Panc1 (cell line): ENCODE data around the gene ANTXR2. TPM values are rescaled to one million over a fixed set of nuclear protein-coding genes. Genes with fewer than 3 reads are reported as not detected.

Experiments
- ATAC-seq: fragments of 200-7000 bp; cut with Tn5 transposase; 2 replicates; pipeline ENCODE4 v1.9.1; 2020; ENCODE audit warnings: mild to moderate bottlenecking, moderate library complexity
- BruUV-seq: library from RNA; stranded (reverse); fragments of 400-500 nt; replicated peaks from 2 replicates; lab custom pipeline; 2021; lab: Mats Ljungman, UMichigan
- CTCF ChIA-PET: fragments of 300-600 bp; sonication (Branson Sonifier 250); formaldehyde crosslinking; loops from one replicate; lab custom pipeline; 2022; ENCODE audit warnings: antibody characterized with exemption; lab: Charles Lee
- POLR2A ChIA-PET: fragments of 300-600 bp; sonication (Branson Sonifier 250); formaldehyde crosslinking; loops from one replicate; lab custom pipeline; 2022; ENCODE audit warnings: antibody characterized with exemption; lab: Charles Lee
- DNase-seq: peaks from one replicate; pipeline ENCODE4 v3.0.0-alpha.2; 2010; ENCODE audit warnings: low read depth, low spot score
- H3K27ac ChIP-seq: 2 replicates; pipeline ENCODE4 v1.5.1; 2011; ENCODE audit warnings: mild to moderate bottlenecking, low read length, inconsistent platforms
- H3K27me3 ChIP-seq: fragments of 200-500 bp; sonication (Bioruptor generic); 2 replicates; pipeline ENCODE4 v1.6.0; 2014; ENCODE audit warnings: low read length, inconsistent platforms; ENCODE audit not compliant: control insufficient read depth, insufficient read depth
- H3K36me3 ChIP-seq: fragments of 200-500 bp; sonication (Bioruptor generic); 2 replicates; pipeline ENCODE4 v1.5.1; 2014; ENCODE audit warnings: inconsistent platforms, mild to moderate bottlenecking, low read length, moderate library complexity; ENCODE audit not compliant: control insufficient read depth, insufficient read depth
- H3K4me1 ChIP-seq: 2 replicates; pipeline ENCODE4 v1.5.1; 2011; ENCODE audit warnings: inconsistent platforms, mild to moderate bottlenecking, low read length, moderate library complexity; ENCODE audit not compliant: control insufficient read depth, insufficient read depth
- H3K4me3 ChIP-seq, 2 experiments: 2 replicates each; pipeline ENCODE4 v1.5.1; 2011 to 2012; ENCODE audit warnings: low read depth in 2 of 2, low read length in 2 of 2, mild to moderate bottlenecking in 2 of 2, inconsistent platforms in 1 of 2, moderate library complexity in 1 of 2
- H3K9me3 ChIP-seq: fragments of 200-500 bp; sonication (Bioruptor generic); 2 replicates; pipeline ENCODE4 v1.5.1; 2014; ENCODE audit warnings: low read depth, mild to moderate bottlenecking, inconsistent platforms, low read length, moderate library complexity; ENCODE audit not compliant: control insufficient read depth, insufficient read depth
- CTCF ChIP-seq: fragments of 450-650 bp; IDR thresholded peaks from 2 replicates; pipeline ENCODE4 v1.5.1; 2017; ENCODE audit warnings: mild to moderate bottlenecking
- POLR2AphosphoS5 ChIP-seq: IDR thresholded peaks from 2 replicates; pipeline ENCODE4 v1.6.1; 2012; ENCODE audit warnings: mild to moderate bottlenecking, low read depth, low read length, moderate library complexity
- REST ChIP-seq, 2 experiments: IDR thresholded peaks; 2 replicates each; pipeline ENCODE4 v1.6.1; 2011 to 2012; ENCODE audit warnings: low read depth in 2 of 2, control low read depth in 1 of 2, low read length in 1 of 2, mild to moderate bottlenecking in 1 of 2, moderate library complexity in 1 of 2; ENCODE audit not compliant: insufficient read depth in 1 of 2
- SIN3A ChIP-seq: IDR thresholded peaks from 2 replicates; pipeline ENCODE4 v1.6.1; 2012; ENCODE audit warnings: low read depth, mild to moderate bottlenecking, low read length, moderate library complexity, borderline replicate concordance; ENCODE audit not compliant: insufficient read depth
- TCF7L2 ChIP-seq: IDR thresholded peaks from 2 replicates; pipeline ENCODE4 v1.6.1; 2011; ENCODE audit warnings: mild to moderate bottlenecking, low read depth, low read length, inconsistent platforms
- in situ Hi-C: cut with HindIII; loops from 2 replicates; pipeline ENCODE4 v1.10.0; 2016; ENCODE audit warnings: low sequenced_read_pairs, low pct_unique_long_range_greater_than_20kb
- intact Hi-C: fragments of 100-400 bp; cut with micrococcal nuclease; formaldehyde crosslinking; loops from one replicate; pipeline ENCODE4 v1.10.0; 2022; ENCODE audit not compliant: unreplicated experiment
- total RNA-seq: library from RNA; stranded (reverse); gene quantifications from one replicate; pipeline ENCODE4 v1.2.1, GENCODE V29; 2021; ENCODE audit not compliant: unreplicated experiment

Gene ANTXR2
- total RNA-seq, 1 experiment from 2014 or later: 27.8 TPM

GRCh38 chr4:79864500-79865200 lies 208.4 kb downstream of the ANTXR2 start:
- no peaks in the 10 kb centered on the region for H3K4me1 ChIP-seq
- in situ Hi-C loops (no loop called here), intact Hi-C loops (no loop called here)
- no peaks in the 10 kb centered on the region for H3K27me3 ChIP-seq
- no peak for DNase-seq
- no TSS peak for BruUV-seq
- no peak overlapping the region for H3K27ac ChIP-seq
- H3K9me3 ChIP-seq: no peaks in the 10 kb centered on the region
- ATAC-seq: no peak
- H3K4me3 ChIP-seq: no peak overlapping the region
- POLR2A ChIA-PET: no interaction called here
- H3K36me3 ChIP-seq: no peaks in the 10 kb centered on the region
- CTCF ChIA-PET: no interaction called here
- TF ChIP-seq REST (IDR thresholded peaks at IDR 0.05; ENCODE audit: insufficient read depth in 1 of 2, low read depth in 2 of 2, low read length in 1 of 2) (no peak), POLR2AphosphoS5 (no peak), SIN3A (no peak), TCF7L2 (no peak), CTCF (no peak)

GRCh38 chr4:79863333-79863732 lies 209.7 kb downstream of the ANTXR2 start:
- no TSS peak for BruUV-seq
- intact Hi-C loops: no loop called here
- H3K4me3 ChIP-seq: no peak overlapping the region

More at GRCh38 chr4:79863333-79863732, 209.7 kb downstream of the ANTXR2 start:
- ChIA-PET CTCF (no interaction called here), POLR2A (interaction anchor here (0.7 kb wide), 1 partner anchor 169 kb away, joined by 3 read pairs; no protein-coding TSS in a partner anchor)
- Histone ChIP-seq H3K36me3 (no peaks in the 10 kb centered on the region), H3K27me3 (no peaks in the 10 kb centered on the region), H3K4me1 (no peaks in the 10 kb centered on the region), H3K27ac (no peak overlapping the region), H3K9me3 (no peaks in the 10 kb centered on the region)
- in situ Hi-C loops: no loop called here
- ATAC-seq (no peak), DNase-seq (no peak)
- TF ChIP-seq CTCF: no peak
- TF ChIP-seq SIN3A: no peak
- no peak for TF ChIP-seq TCF7L2
- TF ChIP-seq REST (IDR thresholded peaks at IDR 0.05; ENCODE audit: insufficient read depth in 1 of 2, low read depth in 2 of 2, low read length in 1 of 2): no peak
- TF ChIP-seq POLR2AphosphoS5: no peak
